NCI-H187 treated with DMSO at 0.1 percent for 48 hours (cell line): Measurements from ENCODE around the gene ZFR2.
"Not testable (repeated sequence)": the region's sequence is repeated elsewhere in the genome, so short reads cannot be mapped to it uniquely, and the experiment has no call there.

Experiments used
- DNase-seq: peaks from one replicate; lab custom pipeline; 2025; lab: John Stamatoyannopoulos, UW

ZFR2 gene

DNA sequence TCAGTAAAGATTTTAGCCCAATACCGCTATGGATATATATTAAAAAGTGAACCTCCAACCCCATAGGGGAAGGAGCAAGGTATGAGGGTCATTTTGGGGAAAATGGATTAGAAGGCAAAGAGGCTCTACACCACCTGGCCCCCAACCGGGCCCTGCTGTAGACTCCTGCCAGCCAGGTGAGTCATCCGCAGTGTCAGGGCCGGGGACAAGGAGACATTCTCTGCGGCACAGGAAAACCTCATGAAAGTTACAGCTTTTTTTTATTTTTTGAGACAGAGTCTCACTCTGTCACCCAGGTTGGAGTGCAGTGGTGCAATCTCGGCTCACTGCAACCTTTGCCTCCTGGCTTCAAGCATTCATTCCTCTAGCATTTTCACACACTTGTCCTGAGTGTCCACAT lies 32.0 kb downstream of the ZFR2 start:
- DNase-seq: no peak

DNA sequence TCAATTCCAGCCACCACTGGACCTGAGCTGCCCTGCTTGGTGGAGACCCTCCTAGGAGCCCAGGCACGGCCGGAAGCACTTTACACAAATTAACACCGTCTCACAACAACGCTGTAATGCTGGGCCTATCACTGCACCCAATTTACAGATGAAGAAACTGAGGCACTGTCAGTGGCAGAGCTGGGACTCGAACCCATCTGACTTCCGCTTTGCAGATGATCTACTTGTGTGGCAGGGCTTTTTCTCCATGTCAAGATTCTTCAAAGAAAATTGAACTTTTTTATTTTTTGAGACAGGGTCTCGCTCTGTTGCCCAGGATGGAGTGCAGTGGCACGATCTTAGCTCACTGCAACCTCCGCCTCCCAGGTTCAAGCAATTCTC lies 33.8 kb downstream of the ZFR2 start:
- no peak for DNase-seq

DNA sequence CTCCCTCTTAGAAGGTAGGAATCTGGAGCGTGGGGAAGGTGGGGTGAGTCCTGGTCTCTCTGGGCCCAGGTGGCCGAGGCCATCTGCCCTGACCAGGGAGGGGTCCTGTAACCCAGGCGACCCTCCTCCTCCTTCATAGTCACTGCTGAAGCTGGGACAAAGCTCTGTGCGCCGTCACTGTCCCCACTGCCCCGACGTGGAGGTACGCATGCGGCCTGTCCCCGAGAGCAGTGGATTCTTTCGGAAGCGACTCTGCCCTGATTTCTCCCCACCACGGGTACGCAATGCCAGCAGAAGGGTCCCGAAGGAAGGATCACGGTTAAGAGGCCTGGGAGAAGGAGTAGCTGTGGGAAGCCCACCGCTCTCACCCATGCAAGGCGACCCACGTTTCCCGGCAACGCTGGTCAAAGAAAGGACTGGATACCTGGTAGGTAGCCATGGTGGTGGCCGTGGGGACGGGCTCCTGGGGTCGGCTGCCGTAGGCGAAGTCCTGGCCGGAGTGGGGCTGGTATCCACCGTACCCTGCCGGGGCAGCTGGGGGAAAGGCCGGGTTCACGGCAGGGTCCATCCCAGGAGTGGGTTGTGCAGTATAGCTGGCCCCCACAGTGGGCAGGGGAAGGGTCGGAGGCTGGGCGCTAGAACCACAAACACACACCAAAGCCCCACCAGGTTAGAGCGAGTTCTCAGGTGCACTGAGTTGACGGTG lies 34.3 kb downstream of the ZFR2 start:
- DNase-seq: no peak

DNA sequence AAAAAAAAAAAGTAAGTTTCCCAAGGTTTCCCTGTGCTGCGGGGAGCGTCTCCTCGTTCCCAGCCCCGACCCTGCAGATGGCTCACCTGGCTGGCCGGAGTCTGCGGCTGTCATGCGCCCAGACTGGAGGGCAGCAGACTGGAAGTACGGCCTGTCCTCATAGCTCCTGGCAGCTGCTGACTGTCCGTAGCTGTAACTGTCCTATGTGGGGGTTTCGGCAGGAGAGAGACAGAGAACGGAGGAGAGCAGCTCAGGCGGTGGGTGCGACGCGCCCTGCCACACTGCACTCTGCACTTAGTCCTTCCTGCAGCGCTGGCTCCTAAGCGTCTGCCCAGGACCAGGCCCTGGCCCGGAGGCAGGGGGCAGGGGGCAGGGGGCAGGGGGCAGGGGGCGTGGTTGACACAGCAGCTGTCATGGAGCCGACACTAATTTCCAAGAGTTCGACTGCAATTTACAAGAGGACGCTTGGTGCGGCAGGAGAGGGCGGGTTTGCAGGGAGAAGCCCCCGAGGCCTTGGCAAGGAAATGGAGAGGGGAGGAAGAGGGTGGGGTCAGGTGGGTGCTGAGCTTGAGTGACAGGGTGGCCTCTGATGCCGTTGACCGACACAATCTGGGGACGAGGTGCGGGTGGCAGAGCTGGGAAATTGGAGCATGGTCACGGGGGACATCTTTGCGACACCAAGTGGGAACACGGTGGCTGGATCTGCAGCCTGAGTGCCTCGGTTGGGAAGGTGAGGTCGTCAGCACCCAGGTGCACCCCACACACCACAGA lies 35.1 kb downstream of the ZFR2 start:
- no peak for DNase-seq

DNA sequence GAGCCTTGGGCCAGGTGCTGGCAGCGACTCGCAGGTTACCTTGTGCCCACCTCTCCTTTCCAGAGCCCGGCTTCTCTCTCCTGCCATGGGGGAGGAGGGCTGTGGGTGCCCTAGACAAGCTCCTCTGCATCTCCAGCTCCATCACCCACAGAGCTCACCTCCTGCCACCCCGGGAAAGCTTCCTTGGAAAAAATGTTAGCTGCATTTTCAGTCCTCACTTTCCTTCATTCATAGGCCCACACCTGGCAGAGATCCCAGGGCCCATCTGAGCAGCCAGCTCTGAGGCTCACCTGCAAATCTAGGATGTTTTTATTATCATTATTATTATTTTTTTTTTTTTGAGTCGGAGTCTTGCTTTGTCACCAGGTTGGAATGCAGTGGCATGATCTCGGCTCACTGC lies 36.8 kb downstream of the ZFR2 start:
- no peak for DNase-seq

DNA sequence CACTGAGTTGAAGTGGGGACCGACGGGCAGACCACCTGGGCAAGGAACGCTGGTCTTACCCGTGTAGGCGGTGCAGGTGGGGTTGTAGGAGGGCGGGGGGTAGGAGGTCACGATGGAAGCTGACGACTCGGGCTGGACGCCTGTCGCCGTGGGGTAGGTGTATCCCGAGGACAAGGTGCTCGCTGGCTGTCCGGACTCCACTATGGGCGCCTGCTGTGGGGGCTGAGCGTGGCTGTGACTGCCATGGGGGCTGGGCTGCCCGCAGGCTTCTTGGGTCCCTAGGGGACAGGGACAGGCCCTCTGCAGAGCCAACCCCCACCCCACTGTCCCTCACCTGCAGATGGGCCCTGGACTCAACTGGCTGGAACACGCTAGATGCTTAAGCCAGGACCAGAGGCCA lies 37.2 kb downstream of the ZFR2 start:
- no peak for DNase-seq

DNA sequence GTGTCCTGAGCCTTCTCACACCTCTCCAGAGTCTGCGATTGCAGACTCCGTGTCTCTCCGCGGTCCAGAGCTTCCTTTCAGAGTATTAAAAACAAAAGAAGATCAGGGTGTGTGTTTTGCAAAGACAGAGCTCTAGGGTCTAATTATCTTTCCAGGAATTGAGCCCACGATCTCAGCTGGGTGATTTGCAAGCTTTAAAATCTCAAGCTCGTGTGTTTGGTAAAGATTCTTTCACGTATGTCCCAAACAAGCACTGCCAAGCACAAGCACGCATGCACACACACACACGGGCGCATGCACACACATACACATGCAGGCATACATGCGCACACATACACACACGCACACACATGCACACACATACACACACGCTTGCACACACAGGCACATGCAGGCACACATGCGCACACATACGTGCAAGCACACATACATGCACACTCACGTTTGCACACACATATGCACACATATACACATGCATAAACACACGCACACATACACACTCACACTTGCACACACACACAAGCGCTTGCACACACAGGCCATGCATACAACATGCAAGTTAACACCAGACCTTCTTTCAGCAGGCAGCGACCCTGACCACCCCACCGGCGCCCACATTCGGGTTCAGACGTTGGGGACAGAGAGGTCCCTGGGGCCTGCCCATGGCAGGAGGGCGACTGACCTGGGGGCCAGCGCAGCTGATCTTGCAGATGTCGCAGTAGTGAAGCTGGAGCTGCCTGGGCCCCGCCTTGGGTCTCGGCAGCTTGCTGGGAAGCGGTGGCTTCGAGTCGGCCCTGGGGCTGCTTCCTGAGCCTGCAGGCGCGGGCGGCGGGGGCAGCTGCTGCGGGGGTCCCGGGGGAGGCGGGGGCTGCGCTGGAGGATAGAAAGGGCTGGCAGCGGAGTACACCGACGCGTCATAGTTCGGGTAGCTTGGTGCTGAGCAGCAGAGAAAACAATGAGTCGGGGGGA lies 37.9 kb downstream of the ZFR2 start:
- DNase-seq: no peak

DNA sequence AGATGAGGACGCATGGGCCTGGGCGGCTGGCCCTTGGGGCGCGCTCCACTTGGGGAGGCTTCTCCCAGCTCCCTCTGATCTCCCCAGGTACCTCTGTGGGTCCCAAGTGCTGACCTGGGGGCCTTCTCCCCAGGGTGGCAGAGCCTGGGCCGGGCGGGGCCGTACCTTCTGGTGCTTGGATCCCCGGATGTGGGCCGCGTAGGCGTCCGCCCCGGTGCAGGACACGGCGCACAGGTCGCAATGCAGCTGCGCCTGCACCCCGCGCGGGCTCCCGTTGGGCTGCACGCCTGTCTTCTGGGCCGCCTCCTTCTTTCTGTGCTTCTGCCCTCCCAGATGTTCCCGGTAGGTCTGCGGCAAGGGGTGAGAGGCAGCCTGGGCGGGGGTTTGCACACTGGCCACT lies 41.5 kb downstream of the ZFR2 start:
- DNase-seq: no peak

DNA sequence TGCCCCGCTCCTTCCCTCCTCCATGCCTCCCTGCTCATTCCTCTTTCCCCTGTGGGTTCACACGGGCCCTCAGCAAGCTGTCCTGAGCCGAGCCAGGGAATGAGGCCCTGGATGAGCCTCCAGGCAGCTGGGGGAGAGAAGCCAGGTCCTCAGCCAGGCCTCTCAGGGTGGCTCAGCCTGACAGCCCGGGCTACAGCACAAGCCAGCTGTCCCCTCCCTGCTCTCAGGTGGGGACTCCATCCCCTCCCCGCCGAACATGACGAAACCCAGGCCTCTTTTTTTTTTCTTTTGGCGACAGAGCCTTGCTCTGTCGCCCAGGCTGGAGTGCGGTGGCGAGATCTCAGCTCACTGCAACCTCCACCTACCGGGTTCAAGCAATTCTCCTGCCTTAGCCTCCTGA lies 42.7 kb downstream of the ZFR2 start:
- no peak for DNase-seq

DNA sequence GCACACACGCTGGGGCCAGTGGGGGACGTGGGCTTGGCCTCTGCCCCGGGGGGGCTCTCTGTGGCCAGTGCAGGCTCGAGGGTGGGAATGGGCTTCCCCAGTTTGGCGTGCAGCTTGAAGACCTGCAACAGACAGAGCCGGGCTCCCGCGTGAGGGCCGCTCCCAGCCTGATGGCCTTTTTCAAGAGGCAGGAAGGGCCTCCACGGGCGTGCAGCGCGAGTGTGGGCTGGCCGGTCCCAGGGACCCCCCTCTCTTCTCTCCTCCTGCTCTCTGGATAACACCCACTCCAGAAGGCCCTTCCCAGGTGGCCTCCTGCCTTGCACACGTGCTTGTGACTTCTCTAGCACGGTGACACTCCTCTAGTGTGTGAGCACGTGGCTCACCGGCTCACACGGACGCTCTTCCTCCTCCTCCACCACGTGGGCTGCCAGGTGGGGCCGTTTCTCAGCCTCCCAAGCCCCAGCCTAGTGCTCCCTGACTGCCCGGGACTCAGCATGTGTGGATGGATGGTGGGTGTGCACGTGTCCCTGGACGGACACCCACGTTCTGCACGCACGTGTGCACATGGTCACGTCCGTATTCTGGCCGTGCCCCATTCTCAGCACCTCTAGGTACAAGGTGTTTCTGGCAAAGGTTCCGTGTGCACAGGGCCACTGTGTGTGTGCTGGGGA lies 43.4 kb downstream of the ZFR2 start:
- no peak for DNase-seq

DNA sequence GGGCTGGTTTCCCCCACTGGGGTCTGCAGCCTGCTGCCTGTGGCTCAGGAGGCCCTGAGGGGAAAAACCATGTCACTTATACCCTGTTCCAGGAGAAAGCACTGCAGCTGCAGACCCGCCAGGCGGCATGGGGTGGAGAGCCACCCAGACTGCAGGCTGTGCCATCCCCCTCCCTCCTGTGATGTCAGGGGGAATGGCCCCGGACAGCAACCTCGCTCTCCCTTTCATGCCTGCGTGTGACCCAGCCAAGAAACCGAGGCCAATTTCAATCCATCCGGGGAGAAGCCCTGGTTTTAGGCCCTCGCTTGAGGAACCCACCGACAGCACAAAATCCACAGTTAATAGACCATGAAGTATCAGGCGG lies 45.5 kb downstream of the ZFR2 start:
- DNase-seq: no peak

DNA sequence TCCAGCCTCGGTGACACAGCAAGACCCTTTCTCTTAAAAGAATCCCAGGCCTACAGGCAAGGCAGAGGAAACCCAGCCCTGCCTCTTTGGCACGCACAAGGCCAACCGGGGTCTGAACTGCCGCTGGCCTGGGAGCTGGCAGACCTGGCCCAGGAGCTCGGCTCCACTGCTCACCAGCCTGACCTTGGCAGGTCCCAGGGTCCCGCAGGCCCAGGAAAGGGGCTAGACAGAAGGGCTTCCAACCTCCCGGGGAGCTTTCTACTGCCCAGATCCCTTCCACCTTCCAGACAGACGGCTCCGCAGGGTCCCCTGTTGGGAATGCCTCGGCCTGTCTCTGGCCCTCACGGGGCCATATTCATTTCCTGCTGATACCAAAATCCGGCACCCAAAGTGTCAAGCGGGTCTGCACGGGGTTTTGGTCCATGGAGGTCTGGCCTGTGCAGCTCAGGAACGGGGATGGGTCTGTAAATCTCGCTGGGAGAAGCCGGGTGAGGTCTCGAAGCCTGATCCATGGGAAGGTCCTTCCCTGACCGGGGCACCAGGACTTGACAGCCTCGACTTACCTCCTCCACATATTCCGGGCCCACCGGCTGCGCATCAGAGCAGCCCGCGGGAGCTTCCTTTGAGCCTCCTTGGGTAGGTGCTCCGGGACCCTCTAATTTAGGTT lies 46.0 kb downstream of the ZFR2 start:
- DNase-seq: no peak

DNA sequence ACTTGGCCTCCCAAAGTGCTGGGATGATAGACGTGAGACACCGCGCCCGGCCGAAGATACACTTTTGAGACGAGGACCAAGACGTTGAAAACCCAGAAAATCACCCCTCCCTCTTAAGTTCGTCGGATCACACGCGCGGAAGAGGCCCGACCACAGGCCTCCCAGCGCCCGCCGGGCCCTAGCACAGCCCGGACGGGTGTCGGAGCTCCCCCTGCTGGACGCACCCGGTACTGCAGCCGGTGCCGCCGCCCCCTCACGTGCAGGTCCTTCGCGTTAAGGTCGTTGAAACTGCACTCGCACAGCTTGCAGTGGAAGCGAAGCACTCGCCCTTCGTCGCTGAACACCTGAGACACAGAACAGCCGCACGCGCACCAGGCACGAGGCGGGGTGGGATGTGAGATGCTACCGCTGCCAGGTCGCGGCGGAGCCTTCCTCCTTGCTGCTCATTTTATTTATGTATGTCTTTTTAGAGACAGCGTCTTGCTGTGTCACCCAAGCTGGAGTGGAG lies 46.9 kb downstream of the ZFR2 start:
- DNase-seq: no peak

DNA sequence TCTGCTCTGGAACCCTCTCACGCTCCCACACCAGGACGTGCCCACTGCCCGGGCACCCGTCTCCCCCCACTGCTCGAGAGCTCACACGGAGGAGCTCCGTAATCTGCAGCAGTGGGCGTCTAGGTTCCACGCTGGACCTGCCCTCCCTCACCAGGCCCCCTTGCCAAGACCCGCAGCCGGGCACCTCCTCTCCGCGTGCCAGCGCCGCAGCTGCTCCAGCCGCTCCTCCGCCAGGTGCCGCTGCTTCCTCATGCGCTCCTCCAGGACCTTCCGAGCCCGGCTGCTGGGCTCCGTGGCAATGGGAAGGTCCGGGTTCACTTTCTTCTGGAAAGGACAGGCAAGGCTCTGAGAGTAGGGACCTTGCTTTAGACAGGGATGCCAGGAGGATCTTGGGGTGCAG lies 47.7 kb downstream of the ZFR2 start:
- no peak for DNase-seq

DNA sequence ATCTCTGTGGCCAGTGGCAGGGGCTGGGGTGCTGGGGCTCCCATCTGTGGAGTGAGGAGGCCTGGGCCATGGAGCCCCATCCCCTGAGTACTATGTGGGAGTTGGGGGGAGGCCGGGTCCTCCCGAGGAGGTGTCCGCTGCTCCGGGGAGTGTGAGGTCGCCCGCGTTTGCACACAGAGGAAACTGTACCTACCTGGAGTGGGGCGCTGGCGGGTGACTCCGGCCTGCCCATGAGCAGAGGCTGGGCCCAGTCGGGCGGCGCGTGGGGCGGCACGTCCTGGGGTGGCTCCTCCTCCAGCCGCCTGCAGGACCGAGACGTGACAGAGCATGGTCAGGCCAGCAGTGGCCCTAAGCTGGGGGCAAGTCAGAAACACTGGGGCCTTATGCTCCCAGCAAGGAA lies 48.8 kb downstream of the ZFR2 start:
- DNase-seq: no peak

DNA sequence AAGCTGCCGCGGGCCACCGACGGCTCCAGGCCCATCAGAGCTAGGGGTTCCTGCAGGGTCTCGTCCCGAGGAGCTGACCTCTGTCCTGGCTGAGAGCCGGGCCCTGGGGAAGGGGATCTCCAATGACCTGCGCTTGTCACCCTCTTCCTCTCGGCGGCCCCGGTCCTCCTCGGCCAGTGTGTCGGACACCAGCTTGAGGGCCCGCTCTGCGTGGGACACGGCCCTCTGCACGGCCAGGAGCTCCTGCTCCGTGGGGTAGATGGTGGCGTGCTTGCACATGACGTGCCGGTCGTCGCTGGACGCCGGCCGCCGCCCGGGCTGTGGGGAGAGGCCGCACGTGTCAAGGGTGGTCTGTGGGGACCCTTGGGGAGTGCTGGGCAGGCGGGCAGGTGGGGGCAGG lies 49.9 kb downstream of the ZFR2 start:
- no peak for DNase-seq

DNA sequence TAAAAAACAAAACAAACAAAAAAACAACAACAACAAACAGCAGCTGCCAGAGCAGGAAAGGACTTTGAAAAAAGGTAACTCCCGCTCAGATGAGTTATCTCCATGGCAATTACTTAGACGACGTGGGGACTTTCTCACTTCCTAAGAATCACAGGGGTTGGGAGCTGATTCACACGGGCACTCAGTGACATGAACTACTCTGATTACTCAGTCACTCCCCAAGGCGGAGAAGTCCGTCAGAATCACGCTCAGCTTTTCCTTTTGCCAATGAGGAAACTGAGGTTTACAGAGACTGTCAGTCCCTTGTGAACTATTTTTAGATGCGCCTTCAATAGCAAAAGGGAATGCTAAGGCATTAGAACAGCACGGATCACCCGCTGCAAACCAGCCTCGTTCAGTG lies 50.4 kb downstream of the ZFR2 start:
- no peak for DNase-seq

DNA sequence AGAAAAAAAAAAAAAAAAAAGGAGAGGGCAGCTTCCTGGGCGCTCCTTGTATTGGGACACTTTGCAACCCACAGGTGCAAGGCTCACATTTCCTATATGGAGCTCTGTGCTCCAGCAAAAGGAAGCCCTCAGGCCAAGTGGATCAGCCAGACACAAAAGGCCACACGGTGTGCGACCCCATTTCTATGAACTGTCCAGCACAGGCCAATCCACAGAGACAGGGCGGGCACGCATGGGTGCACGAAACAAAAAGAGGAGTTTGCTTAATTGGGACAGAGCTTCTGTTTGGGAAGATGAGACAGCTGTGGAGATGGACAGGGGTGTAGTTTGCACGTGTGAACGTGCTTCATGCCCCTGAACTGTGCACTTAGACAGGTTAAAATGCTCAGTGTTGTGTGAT lies 51.1 kb downstream of the ZFR2 start:
- no peak for DNase-seq

DNA sequence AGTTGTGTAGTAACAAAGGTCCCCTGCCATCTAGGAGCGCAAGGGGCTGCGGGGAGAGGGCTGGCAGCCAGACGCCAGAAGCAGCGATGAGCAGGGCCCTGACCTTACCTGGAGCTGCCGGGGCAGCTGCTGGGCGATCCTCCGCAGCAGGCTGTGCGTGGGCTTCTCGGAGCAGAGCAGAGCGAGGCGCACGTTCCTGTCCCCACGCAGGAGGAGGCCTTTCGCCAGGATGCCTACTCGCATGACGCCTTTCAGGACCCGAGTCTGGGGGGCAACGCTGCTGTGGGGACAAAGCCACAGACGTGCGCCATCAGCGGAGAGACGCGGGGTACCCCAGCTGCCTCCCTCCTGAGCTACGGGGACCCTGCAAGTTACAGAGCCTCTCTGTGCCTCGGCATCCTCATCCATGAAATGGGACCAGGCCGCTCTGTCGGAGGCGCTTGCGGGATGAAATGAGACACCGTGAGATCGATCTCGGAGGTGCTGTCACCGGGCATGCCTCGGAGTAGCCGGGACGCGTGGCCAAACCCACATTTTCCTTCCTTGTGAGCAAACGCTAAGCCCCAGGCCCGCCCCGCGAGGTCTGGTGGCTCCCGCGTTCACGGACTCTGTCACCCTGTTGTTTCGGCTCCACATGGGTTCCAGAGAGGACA lies 52.1 kb downstream of the ZFR2 start:
- no peak for DNase-seq

DNA sequence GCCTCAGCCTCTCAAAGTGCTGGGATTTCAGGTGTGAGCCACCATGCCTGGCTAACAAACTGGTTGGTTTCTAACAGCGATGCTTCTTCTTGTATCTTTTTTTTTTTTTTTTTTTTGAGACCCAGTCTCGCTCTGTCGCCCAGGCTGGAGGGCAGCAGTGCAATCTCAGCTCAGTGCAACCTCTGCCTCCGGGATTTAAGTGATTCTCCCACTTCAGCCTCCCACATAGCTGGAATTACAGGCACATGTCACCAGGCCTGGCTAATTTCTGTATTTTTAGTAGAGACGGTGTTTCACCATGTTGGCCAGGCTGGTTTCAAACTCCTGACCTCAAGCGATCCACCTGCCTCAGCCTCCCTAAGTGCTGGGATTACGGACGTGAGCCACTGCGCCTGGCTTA lies 52.7 kb downstream of the ZFR2 start:
- not testable (repeated sequence) for DNase-seq

DNA sequence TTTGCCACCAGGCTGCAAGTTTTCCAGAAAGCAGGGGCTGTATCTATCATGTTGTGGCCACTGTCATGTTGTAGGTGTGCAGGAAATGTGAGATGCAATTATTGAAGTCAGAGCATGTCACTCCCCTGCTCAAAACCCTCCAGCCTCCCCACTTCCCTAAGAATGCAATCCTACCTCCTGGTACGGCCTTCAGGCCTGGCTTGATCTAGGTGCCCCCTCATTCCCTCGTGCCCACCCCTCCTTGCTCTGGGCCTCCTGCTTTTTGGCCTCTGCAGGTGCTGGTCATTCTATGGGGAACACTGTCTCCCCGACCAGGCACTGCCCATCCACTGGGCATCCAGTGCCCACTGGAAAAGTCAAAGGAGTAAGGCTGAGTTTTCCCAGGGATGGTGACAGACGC lies 54.2 kb downstream of the ZFR2 start:
- DNase-seq: no peak
